Astrocyte of the cerebellum (primary cell): ENCODE results near the gene PNPLA3.

Experiments
- DNase-seq: peaks from one replicate; pipeline ENCODE4 v3.0.0-alpha.2; 2011; ENCODE audit warnings: low read depth
- H3K4me3 ChIP-seq: 2 replicates; pipeline ENCODE4 v1.5.1; 2011; ENCODE audit warnings: mild to moderate bottlenecking, low read depth, low read length, moderate library complexity
- in situ Hi-C: cut with HindIII; loops from 2 replicates; pipeline ENCODE4 v1.10.0; 2017; ENCODE audit warnings: low sequenced_read_pairs
- TF ChIP-seq, protein P1 (sequence below): IDR thresholded peaks from 2 replicates; pipeline ENCODE4 v1.5.1; 2012; ENCODE audit warnings: low read length, low read depth, moderate library complexity, mild to moderate bottlenecking; ENCODE audit errors: missing control alignments

The PNPLA3 gene

DNA sequence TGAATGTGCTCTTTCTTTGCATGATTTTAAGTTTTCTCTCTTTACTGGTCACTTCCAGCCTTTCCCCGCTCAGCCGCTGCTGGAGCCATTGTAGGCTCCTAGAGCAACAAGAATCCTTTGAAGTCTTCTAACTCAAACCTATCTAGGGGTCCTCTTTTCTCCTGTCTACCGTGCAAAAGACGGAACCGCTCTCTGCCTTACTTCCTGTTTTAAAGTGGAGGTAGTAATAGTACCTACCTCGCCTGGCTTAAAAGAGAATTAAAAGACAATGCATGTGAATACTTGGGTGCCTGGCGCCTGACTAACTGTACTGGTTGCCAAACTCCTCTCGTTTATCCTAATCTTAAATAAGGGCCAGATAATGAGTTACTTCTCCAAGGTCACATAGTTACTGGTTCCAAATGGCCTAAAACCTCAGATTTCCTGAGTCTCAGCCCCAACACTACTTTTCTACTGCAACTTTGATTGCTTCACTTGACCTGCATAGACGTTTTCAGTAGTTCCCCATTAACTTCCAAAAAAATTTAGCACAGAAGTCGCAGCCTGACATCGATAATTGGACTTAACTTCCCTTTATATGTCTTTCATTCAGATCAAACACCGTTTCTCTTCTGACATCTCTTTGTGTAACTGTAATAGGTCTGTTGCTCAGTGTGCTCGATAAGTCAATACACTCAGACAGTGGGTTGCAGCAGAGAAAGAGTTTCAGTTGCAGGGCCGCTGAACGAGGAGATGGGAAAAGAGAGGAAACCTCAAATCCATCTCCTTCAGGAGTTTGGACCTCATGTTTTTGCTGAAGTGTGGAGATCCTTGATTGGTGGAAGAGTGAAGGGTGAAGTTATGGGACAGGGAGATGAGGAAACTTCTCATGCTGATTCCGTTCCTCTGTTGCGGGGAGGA lies 32.5 kb downstream of the PNPLA3 start:
- DNase-seq, result no peak
- in situ Hi-C loops, result no loop called here
- TF ChIP-seq, protein P1, sequence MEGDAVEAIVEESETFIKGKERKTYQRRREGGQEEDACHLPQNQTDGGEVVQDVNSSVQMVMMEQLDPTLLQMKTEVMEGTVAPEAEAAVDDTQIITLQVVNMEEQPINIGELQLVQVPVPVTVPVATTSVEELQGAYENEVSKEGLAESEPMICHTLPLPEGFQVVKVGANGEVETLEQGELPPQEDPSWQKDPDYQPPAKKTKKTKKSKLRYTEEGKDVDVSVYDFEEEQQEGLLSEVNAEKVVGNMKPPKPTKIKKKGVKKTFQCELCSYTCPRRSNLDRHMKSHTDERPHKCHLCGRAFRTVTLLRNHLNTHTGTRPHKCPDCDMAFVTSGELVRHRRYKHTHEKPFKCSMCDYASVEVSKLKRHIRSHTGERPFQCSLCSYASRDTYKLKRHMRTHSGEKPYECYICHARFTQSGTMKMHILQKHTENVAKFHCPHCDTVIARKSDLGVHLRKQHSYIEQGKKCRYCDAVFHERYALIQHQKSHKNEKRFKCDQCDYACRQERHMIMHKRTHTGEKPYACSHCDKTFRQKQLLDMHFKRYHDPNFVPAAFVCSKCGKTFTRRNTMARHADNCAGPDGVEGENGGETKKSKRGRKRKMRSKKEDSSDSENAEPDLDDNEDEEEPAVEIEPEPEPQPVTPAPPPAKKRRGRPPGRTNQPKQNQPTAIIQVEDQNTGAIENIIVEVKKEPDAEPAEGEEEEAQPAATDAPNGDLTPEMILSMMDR, result no peak
- peak overlapping the region; percentile 69 for H3K4me3 ChIP-seq

DNA sequence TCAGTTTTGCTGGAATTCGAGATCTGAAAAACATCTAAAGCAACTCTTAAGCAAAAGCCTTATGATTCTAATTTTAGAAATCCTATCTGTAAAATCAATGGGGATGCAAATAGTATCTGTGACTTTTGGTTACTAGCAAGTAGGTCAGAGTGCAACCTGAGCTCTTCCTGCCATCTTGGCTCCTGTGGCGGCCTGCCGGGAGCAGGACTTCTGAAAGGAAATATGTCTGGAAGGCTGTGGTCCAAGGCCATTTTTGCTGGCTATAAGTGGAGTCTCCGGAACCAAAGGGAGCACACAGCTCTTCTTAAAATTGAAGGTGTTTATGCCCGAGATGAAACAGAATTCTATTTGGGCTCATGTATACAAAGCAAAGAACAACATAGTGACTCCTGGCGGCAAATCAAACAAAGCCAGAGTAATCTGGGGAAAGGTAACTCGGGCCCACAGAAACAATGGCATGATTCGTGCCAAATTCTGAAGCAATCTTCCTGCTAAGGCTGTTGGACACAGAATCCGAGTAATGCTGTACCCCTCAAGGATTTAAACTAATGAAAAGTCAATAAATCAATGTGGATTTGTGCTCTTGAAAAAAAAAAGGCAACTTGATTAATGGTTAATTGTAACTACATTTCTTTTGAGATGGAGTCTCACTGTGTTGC lies 33.3 kb downstream of the PNPLA3 start:
- TF ChIP-seq, protein P1, result no peak
- DNase-seq, result no peak
- in situ Hi-C loops, result no loop called here
- H3K4me3 ChIP-seq, result peak overlapping the region; percentile 69

GRCh38 chr22:43957871-43958270 lies 34.3 kb downstream of the PNPLA3 start:
- H3K4me3 ChIP-seq, result no peak overlapping the region
- DNase-seq, result no peak
- TF ChIP-seq, protein P1, result no peak
- in situ Hi-C loops, result no loop called here

- DNase-seq, result no peak
- TF ChIP-seq, protein P1, result no peak
- in situ Hi-C loops, result no loop called here
- H3K4me3 ChIP-seq, result no peak overlapping the region
Measured at GRCh38 chr22:43964314-43964857, 40.8 kb downstream of the PNPLA3 start.

DNA sequence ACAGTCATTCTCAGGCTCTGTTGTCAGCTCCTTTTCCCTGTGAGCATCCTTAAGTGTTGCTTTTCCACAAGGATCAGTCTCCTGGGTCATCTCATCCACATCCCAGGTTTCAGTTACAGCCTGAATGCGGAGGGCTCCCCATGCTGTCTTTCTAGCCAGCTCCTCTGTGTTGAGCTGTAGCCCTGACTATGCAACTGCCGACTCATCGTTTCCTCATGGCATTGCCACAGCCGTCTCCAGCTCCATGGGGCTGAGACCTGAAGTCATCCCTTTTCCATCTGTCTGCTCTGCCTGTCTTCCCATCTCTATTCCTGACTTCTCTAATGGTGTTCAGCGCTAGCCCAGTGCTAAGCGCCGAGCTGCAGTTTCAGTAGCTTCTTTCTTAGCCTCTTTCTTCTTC lies 43.5 kb downstream of the PNPLA3 start:
- in situ Hi-C loops, result no loop called here
- no peak overlapping the region for H3K4me3 ChIP-seq
- TF ChIP-seq, protein P1, result no peak
- no peak for DNase-seq

GRCh38 chr22:43968614-43969013 lies 45.0 kb downstream of the PNPLA3 start:
- TF ChIP-seq, protein P1, result no peak
- DNase-seq, result no peak
- in situ Hi-C loops, result no loop called here
- H3K4me3 ChIP-seq, result no peak overlapping the region
